AG09309 (cell line): ENCODE results near the gene TMSB10.

ENCODE experiments used
- DNase-seq: peaks from one replicate; pipeline ENCODE4 v3.0.0-alpha.2; 2010; ENCODE audit warnings: low read depth
- H3K4me3 ChIP-seq: 2 replicates; pipeline ENCODE4 v1.5.1; 2011; ENCODE audit warnings: mild to moderate bottlenecking, low read depth, low read length, moderate library complexity; ENCODE audit not compliant: control insufficient read depth
- CTCF ChIP-seq: IDR thresholded peaks from 2 replicates; pipeline ENCODE4 v1.5.1; 2011; ENCODE audit warnings: mild to moderate bottlenecking, low read depth, low read length, inconsistent platforms; ENCODE audit not compliant: insufficient read depth, control insufficient read depth; ENCODE audit errors: missing control alignments

The TMSB10 gene

GRCh38 chr2:84905181-84906107 lies at the start of gene TMSB10:
Gene TMSB10 (plus strand): TSS chr2:84905656.
- peak within 1 kb of the TSS; percentile 72 for H3K4me3 ChIP-seq
- TF ChIP-seq CTCF: no peak
- no peak for DNase-seq

- DNase-seq: no peak
- no peak for TF ChIP-seq CTCF
- no peak overlapping the region for H3K4me3 ChIP-seq
Observed at GRCh38 chr2:84855731-84856130, 49.7 kb upstream of the TMSB10 start.

- no peak for TF ChIP-seq CTCF
- H3K4me3 ChIP-seq: no peak overlapping the region
- no peak for DNase-seq
Observed at GRCh38 chr2:84856787-84857186, 48.7 kb upstream of the TMSB10 start.

- no peak for TF ChIP-seq CTCF
- H3K4me3 ChIP-seq: no peak overlapping the region
- DNase-seq: no peak
Observed at GRCh38 chr2:84857566-84857965, 47.9 kb upstream of the TMSB10 start.

GRCh38 chr2:84858123-84858522 lies 47.3 kb upstream of the TMSB10 start:
- TF ChIP-seq CTCF: peak; percentile 38
- no peak overlapping the region for H3K4me3 ChIP-seq
- DNase-seq: no peak

GRCh38 chr2:84858937-84859336 lies 46.5 kb upstream of the TMSB10 start:
- no peak for DNase-seq
- H3K4me3 ChIP-seq: no peak overlapping the region
- no peak for TF ChIP-seq CTCF
